CD4-positive, CD25-positive, alpha-beta regulatory T cell (primary cell): Measurements from ENCODE around the gene CCDC3. TPM values are rescaled to one million over a fixed set of nuclear protein-coding genes. Genes with fewer than 3 reads are reported as not detected.
"Not testable (repeated sequence)": the region's sequence is repeated elsewhere in the genome, so short reads cannot be mapped to it uniquely, and the experiment has no call there.

Experiments used
- ATAC-seq, 2 donors: fragments of 150-1000 bp; cut with Tn5 transposase; one replicate each; pipeline ENCODE4 v1.10.0; 2021; ENCODE audit warnings: low read depth in 2 of 2, moderate number of reproducible peaks in 2 of 2, moderate library complexity in 1 of 2
- DNase-seq, 3 donors: peaks; one replicate each; pipeline versions ENCODE4 v3.0.0 to v3.0.0-alpha.2; 2012 to 2022; ENCODE audit warnings: mixed read lengths in 1 of 3
- H3K27ac ChIP-seq: one replicate; pipeline ENCODE4 v1.7.0; 2013; ENCODE audit warnings: mild to moderate bottlenecking, low read length; ENCODE audit not compliant: insufficient read depth, poor library complexity, severe bottlenecking
- H3K27me3 ChIP-seq: one replicate; pipeline ENCODE4 v1.7.0; 2013; ENCODE audit warnings: low read length; ENCODE audit not compliant: control insufficient read depth, insufficient read depth
- H3K36me3 ChIP-seq: one replicate; pipeline ENCODE4 v1.7.0; 2013; ENCODE audit warnings: mild to moderate bottlenecking, low read length, moderate library complexity; ENCODE audit not compliant: control insufficient read depth, insufficient read depth
- H3K4me1 ChIP-seq: 2 replicates; pipeline ENCODE4 v1.7.0; 2013; ENCODE audit warnings: mild to moderate bottlenecking, low read length; ENCODE audit not compliant: insufficient read depth, control insufficient read depth, poor library complexity, severe bottlenecking
- H3K4me3 ChIP-seq: one replicate; pipeline ENCODE4 v1.7.0; 2013; ENCODE audit warnings: low read depth, mild to moderate bottlenecking, low read length, moderate library complexity
- H3K9me3 ChIP-seq, 2 experiments: 1 replicate in 1 of 2; 2 replicates in 1 of 2; pipeline ENCODE4 v1.7.0; 2013; ENCODE audit warnings: low read length in 2 of 2, mild to moderate bottlenecking in 1 of 2, moderate library complexity in 1 of 2; ENCODE audit not compliant: control insufficient read depth in 2 of 2
- H3K27ac Mint-ChIP-seq, 3 donors: one replicate each; pipeline ENCODE4 v1.8.0; 2020 to 2022; ENCODE audit warnings: mild to moderate bottlenecking in 3 of 3, mixed read lengths in 3 of 3, moderate library complexity in 2 of 3
- H3K27me3 Mint-ChIP-seq: one replicate; pipeline ENCODE4 v1.8.0; 2022; ENCODE audit warnings: mild to moderate bottlenecking, mixed read lengths
- H3K36me3 Mint-ChIP-seq: one replicate; pipeline ENCODE4 v1.8.0; 2020; ENCODE audit warnings: mixed read lengths
- H3K4me1 Mint-ChIP-seq, 4 donors: one replicate each; pipeline ENCODE4 v1.8.0; 2020 to 2022; ENCODE audit warnings: mixed read lengths in 4 of 4, mild to moderate bottlenecking in 1 of 4
- H3K4me3 Mint-ChIP-seq, 4 donors: one replicate each; pipeline ENCODE4 v1.8.0; 2020 to 2022; ENCODE audit warnings: mild to moderate bottlenecking in 4 of 4, mixed read lengths in 4 of 4, moderate library complexity in 3 of 4
- H3K9me3 Mint-ChIP-seq, 7 donors: one replicate each; pipeline ENCODE4 v1.8.0; 2020 to 2022; ENCODE audit warnings: mixed read lengths in 7 of 7, mild to moderate bottlenecking in 3 of 7, moderate library complexity in 2 of 7
- polyA plus RNA-seq, 4 donors: library from polyadenylated mRNA; unstranded; fragments of 300-500 nt; fragmentation: Illumina TruSeq; gene quantifications; one replicate each; pipeline ENCODE4 v1.2.3, GENCODE V29; 2021
- total RNA-seq: library from RNA; stranded (reverse); gene quantifications from one replicate; pipeline ENCODE4 v1.2.3, GENCODE V29; 2022

CCDC3 gene
- total and polyA plus RNA-seq, 5 donors from 2014 or later, result 0.15 TPM; not detected in 4

DNA sequence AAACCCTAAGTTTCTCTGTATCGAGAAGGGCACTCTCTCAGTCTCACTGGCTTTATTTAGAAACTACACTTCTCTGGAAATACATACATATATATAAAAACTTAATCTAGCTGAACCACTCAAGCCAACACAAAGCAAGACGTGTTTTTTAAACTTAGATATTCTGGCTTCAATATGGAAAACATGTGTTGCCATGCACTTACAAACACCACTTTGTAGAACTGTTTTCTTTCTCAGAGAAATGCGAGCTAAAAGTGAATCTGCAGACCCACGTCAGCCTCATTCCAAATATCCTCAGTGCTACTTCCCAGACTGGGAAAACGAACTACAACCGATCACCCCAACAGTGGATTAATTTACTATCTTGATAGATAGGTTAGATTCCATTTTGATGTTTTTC is 1.7 kb downstream of the CCDC3 start:
- no peak for DNase-seq
- Mint-ChIP-seq H3K4me3 (no peak overlapping the region), H3K27ac (no peak overlapping the region)

GRCh38 chr10:12995425-12995861 is 6.1 kb downstream of the CCDC3 start:
- peaks cover 42% of the 10 kb centered on the region for H3K27me3 Mint-ChIP-seq
- Histone ChIP-seq H3K27ac (no peak overlapping the region), H3K9me3 (no peaks in the 10 kb centered on the region), H3K27me3 (peaks cover 9% of the 10 kb centered on the region), H3K4me3 (no peak overlapping the region), H3K36me3 (no peaks in the 10 kb centered on the region), H3K4me1 (no peaks in the 10 kb centered on the region)
- DNase-seq, result no peak
- no peak overlapping the region for H3K4me3 Mint-ChIP-seq
- H3K36me3 Mint-ChIP-seq, result no peaks in the 10 kb centered on the region
- no peak for ATAC-seq
- H3K9me3 Mint-ChIP-seq, result peaks cover 0 to 2% (median 0%) of the 10 kb centered on the region in 7 donors
- peak overlapping the region in 1 of 3 donors; percentile 16 for H3K27ac Mint-ChIP-seq
- peaks cover 0 to 2% (median 0%) of the 10 kb centered on the region in 4 donors for H3K4me1 Mint-ChIP-seq

More for the DNA sequence above, 1.7 kb downstream of the CCDC3 start:
- Mint-ChIP-seq H3K27me3 (peaks cover 66% of the 10 kb centered on the region), H3K4me1 (peaks cover 0 to 12% (median 0%) of the 10 kb centered on the region in 4 donors), H3K36me3 (no peaks in the 10 kb centered on the region), H3K9me3 (peaks cover 0 to 2% (median 0%) of the 10 kb centered on the region in 7 donors)
- no peak overlapping the region for H3K4me3 ChIP-seq
- no peaks in the 10 kb centered on the region for H3K4me1 ChIP-seq
- no peaks in the 10 kb centered on the region for H3K36me3 ChIP-seq
- peaks cover 26% of the 10 kb centered on the region for H3K27me3 ChIP-seq
- ATAC-seq, result no peak
- H3K27ac ChIP-seq, result no peak overlapping the region
- H3K9me3 ChIP-seq, result no peaks in the 10 kb centered on the region

GRCh38 chr10:12993595-12993994 is 7.9 kb downstream of the CCDC3 start:
- ATAC-seq, result no peak

GRCh38 chr10:12985347-12985746 is 16.2 kb downstream of the CCDC3 start:
- H3K27me3 ChIP-seq, result no peaks in the 10 kb centered on the region
- ATAC-seq (no peak), DNase-seq (no peak)
- no peak overlapping the region for H3K4me3 ChIP-seq
- H3K27ac ChIP-seq, result no peak overlapping the region
- Mint-ChIP-seq H3K9me3 (peaks cover 0 to 6% (median 4%) of the 10 kb centered on the region in 7 donors), H3K36me3 (no peaks in the 10 kb centered on the region), H3K27ac (no peak overlapping the region), H3K4me1 (no peaks in the 10 kb centered on the region), H3K4me3 (no peak overlapping the region), H3K27me3 (peaks cover 9% of the 10 kb centered on the region)
- no peaks in the 10 kb centered on the region for H3K36me3 ChIP-seq
- no peaks in the 10 kb centered on the region for H3K9me3 ChIP-seq
- H3K4me1 ChIP-seq, result no peaks in the 10 kb centered on the region

More at GRCh38 chr10:12993595-12993994, 7.9 kb downstream of the CCDC3 start:
- no peak overlapping the region for H3K27ac ChIP-seq
- Mint-ChIP-seq H3K9me3 (peaks cover 0 to under 1% (median 0%) of the 10 kb centered on the region in 7 donors), H3K27ac (no peak overlapping the region), H3K36me3 (no peaks in the 10 kb centered on the region), H3K4me1 (no peaks in the 10 kb centered on the region), H3K4me3 (no peak overlapping the region), H3K27me3 (peaks cover 27% of the 10 kb centered on the region)
- no peaks in the 10 kb centered on the region for H3K27me3 ChIP-seq
- DNase-seq, result no peak
- H3K4me3 ChIP-seq, result no peak overlapping the region
- no peaks in the 10 kb centered on the region for H3K4me1 ChIP-seq
- H3K36me3 ChIP-seq, result no peaks in the 10 kb centered on the region
- H3K9me3 ChIP-seq, result no peaks in the 10 kb centered on the region

DNA sequence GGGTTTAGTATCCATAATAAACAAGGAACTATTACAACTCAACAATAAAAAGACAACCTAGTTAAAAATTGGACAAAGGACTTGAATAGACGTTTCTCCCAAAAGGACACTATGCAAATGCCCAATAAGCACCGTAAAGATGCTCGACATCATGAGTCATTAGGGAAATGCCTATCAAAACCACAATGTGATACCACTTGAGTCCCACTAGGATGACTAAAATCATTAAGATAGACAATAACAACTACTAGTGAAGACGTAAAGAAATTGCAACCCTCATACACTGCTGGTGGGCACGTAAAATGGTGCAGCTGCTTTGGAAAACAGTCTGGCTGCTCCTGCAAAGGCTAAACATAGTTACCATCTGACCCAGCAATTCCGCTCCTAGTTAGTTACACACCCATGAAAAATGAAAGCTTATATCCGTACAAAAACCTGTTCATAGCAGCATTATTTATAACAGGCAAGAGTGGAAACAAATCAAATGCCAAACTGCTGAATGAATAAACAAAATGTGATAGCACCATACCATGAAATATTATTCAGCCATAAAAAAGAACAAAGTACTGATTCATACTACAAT is 17.3 kb downstream of the CCDC3 start:
- H3K4me1 ChIP-seq, result no peaks in the 10 kb centered on the region
- Mint-ChIP-seq H3K4me3 (no peak overlapping the region), H3K36me3 (no peaks in the 10 kb centered on the region), H3K27ac (no peak overlapping the region), H3K9me3 (peaks cover 0 to 6% (median 4%) of the 10 kb centered on the region in 7 donors), H3K27me3 (peaks cover 9% of the 10 kb centered on the region), H3K4me1 (no peaks in the 10 kb centered on the region)
- H3K9me3 ChIP-seq, result no peaks in the 10 kb centered on the region
- no peaks in the 10 kb centered on the region for H3K27me3 ChIP-seq
- H3K27ac ChIP-seq, result no peak overlapping the region
- no peak for ATAC-seq
- no peak for DNase-seq
- no peaks in the 10 kb centered on the region for H3K36me3 ChIP-seq
- no peak overlapping the region for H3K4me3 ChIP-seq

GRCh38 chr10:12983568-12983967 is 17.9 kb downstream of the CCDC3 start:
- not testable (repeated sequence) for ATAC-seq, H3K4me1 ChIP-seq, H3K4me3 Mint-ChIP-seq, H3K4me3 ChIP-seq, H3K36me3 Mint-ChIP-seq, H3K27ac ChIP-seq, DNase-seq, H3K9me3 ChIP-seq, H3K36me3 ChIP-seq, H3K27me3 Mint-ChIP-seq, H3K9me3 Mint-ChIP-seq, H3K27me3 ChIP-seq, H3K4me1 Mint-ChIP-seq, H3K27ac Mint-ChIP-seq

DNA sequence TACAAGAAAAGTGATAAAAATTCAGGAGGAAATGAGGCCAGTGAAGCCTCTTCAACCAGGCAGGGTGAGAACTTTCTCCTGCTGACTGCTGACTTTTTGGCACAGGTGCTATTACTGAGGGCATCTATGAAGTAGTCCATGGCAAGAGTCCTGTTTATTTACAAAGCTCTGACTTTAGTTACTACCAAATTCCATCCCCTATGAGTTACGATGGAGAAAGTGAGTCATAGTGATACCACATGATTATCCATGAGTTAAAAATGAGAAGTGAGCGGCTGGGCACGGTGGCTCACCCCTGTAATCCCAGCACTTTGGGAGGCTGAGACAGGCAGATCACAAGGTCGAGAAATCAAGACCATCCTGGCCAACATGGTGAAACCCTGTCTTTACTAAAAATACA is 19.9 kb downstream of the CCDC3 start:
- Histone ChIP-seq H3K4me3 (no peak overlapping the region), H3K27me3 (no peaks in the 10 kb centered on the region), H3K36me3 (no peaks in the 10 kb centered on the region), H3K4me1 (no peaks in the 10 kb centered on the region), H3K27ac (no peak overlapping the region), H3K9me3 (no peaks in the 10 kb centered on the region)
- Mint-ChIP-seq H3K4me1 (no peaks in the 10 kb centered on the region), H3K4me3 (no peak overlapping the region), H3K9me3 (peaks cover 0 to 6% (median 4%) of the 10 kb centered on the region in 7 donors), H3K27ac (no peak overlapping the region), H3K27me3 (peaks cover 4% of the 10 kb centered on the region), H3K36me3 (no peaks in the 10 kb centered on the region)
- DNase-seq (no peak), ATAC-seq (no peak)

GRCh38 chr10:12980713-12981306 is 20.7 kb downstream of the CCDC3 start:
- H3K4me1 Mint-ChIP-seq, result no peaks in the 10 kb centered on the region
- no peaks in the 10 kb centered on the region for H3K4me1 ChIP-seq
- no peak for DNase-seq
- H3K9me3 ChIP-seq, result no peaks in the 10 kb centered on the region
- H3K27ac ChIP-seq, result no peak overlapping the region
- H3K36me3 ChIP-seq, result no peaks in the 10 kb centered on the region
- H3K27me3 ChIP-seq, result no peaks in the 10 kb centered on the region
- peaks cover 4% of the 10 kb centered on the region for H3K27me3 Mint-ChIP-seq
- H3K36me3 Mint-ChIP-seq, result no peaks in the 10 kb centered on the region
- H3K9me3 Mint-ChIP-seq, result peaks cover 0 to 6% (median 4%) of the 10 kb centered on the region in 7 donors
- ATAC-seq, result no peak
- no peak overlapping the region for H3K4me3 ChIP-seq
- H3K4me3 Mint-ChIP-seq, result no peak overlapping the region
- H3K27ac Mint-ChIP-seq, result no peak overlapping the region
